SW480 (cell line): Measurements from ENCODE around the gene HOXB2.

ENCODE experiments used
- DNase-seq: peaks from one replicate; pipeline ENCODE4 v3.0.0-alpha.2; 2016; ENCODE audit warnings: low spot score

Gene HOXB2

DNA sequence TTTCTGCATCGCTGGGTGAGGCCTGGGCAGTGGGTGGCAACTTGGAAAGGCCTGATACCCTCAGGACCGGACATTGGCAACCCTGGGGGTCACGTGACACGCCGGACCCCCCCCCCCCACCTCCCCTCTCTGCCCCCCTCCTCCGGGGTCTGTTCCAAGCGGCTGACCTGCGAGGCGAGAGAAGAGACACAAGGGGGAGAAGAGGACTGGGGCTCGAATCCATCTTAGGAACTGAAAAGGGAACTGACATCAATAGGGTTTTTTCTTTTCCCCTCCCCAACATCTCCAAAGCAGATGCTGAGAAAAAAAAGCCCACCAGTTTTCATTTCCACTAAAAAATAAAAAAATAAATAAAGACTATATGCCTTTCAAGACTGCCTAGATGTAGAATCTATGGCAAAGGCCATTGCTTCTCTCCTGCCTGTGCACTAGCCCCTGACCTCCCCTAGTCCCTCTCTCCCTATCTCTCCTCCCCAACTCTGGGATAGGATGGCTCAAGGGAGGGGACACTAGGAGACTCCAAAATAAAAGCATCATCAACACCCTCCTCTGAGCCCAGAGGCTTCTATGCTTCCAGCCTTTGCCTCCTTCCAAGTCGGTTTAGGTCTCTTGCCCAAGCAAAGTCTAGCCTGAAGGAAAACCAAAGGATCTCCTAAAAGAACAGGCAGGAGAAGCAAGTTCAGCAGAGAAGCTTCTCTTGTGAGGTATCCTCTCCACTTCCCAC lies 7.7 kb upstream of the HOXB2 start:
- no peak for DNase-seq

DNA sequence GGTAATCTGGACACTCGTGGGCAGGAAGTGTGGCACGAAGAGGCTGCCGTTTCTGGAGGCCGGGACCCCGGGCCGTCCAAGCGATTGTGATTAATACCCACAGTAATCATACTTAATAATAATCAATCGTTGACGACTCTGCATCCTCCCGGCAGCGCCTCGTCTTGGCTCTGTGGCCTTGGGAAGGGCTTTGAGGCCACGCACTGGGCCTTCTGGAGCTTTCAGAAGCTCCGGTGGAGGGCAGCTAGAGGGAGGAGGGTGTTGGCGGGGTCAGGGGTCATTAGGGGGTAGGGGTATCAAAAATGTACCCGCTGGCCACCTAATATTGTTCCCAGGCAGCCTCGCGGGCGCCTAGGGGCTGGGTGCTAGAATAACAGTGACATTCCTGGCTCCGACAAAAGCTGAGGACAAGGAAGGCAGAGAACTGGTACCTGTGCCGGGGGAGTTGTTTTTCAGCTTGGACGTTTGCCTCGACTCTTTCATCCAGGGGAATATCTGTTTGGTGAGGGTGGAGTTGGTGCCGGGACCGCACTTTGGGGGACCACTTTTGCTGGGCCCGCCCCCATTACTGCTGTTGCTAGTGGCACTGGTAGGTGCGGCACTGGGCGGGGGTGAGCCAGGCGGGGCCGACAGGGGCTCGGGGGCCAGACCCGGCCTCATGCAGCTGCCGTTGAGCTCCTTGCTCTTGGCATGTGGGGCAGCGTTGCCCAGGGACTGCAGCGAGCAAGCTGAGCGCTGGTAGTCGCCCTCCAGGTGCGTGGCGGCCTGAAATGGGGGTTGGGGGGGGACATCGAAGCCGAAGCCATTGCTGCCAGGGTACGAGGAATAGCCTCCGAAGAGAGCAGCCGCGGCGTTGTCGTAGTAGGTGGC lies 6.9 kb upstream of the HOXB2 start:
- DNase-seq = no peak

DNA sequence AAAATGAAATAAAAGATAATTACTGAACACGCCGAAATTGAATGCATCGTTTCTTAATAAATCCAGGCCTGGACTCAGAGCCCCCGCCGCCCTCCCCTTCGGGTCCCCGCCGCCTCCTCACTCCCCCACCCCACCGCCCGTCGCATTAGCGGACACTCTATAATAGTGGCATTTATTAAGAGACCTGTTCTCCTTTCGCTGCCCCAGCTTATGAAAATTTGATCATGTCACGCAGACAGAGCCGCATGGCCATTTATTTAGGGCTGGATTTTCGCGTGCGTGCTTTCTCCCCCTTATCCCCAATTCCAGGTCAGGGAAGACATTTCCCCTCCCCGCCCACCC lies 6.3 kb upstream of the HOXB2 start:
- DNase-seq = no peak

DNA sequence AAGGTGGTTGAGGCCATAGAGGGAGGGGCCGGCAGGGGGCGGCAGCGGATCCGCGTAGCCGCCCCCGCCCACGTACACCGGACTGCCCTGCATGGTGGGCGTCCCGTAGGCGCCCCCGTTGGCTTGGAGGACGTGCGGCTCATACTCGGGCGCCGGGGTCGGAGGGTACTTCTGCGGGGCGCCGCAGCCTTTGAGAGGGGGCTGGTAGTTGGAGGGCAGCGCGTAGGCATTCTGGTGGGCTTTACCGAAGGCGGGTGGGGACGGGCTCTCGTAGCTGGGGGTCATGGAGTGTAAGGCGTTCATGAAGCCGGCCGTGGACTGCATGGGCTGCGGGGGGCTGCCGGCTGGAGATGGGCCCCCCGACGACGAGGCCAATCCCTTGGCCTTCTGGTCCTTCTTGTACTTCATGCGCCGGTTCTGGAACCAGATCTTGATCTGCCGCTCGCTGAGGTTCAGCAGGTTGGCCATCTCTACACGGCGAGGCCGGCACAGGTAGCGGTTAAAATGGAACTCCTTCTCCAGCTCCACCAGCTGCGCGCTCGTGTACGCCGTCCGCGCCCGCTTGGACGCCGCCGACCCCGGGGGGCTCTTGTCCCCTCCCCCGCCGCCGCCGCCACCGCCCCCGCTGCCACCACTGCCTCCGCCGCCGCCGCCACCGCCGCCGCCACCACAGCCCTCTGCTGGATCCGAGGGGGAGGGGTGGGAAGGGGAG lies 5.7 kb upstream of the HOXB2 start:
- DNase-seq = no peak

DNA sequence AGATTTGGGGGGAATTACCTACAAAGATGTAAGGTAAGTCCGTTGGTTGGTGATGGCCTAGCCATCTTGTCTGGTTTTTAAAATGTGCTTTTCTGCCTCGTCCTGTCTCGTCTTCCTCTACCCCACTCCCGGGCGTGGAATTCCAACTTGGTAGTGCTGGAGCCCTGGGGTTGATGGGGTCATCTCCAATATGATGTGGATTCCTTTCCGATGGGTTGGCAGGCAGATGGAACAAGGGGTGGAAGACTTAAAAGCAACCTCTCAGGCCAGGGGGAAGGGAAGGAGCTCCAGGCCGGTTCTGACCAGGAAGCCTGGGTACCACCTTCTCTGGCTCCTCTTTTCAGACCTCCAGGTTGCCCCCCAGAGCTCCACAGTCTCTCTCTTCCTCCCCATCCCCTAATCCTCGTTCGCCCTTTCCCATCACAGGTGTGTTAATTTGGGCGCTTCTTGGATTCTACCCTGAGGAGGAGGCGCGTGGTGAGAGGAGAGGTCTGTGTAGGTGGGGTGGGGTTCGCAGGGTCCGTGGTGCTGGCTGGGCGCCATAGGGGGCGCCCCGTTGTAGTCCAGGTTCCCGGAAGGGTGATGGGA lies 5.1 kb upstream of the HOXB2 start:
- DNase-seq = no peak

DNA sequence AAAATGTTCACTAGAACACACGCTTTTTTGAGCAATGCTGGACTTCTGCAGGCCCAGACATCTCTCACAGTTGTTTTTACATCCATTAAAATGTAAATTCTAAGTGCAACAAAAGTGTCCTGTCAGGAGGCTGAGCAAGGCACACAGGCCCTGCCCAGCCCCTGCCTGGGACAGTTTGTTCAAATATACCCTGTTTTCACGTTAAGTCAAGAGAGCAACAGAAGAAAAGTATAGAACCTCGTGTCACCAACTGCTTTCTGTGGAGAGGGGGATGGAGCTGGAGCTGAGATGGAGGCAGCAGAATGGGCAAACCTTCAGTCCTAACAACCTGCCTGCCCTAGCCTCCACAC lies 4.3 kb upstream of the HOXB2 start:
- DNase-seq = no peak

DNA sequence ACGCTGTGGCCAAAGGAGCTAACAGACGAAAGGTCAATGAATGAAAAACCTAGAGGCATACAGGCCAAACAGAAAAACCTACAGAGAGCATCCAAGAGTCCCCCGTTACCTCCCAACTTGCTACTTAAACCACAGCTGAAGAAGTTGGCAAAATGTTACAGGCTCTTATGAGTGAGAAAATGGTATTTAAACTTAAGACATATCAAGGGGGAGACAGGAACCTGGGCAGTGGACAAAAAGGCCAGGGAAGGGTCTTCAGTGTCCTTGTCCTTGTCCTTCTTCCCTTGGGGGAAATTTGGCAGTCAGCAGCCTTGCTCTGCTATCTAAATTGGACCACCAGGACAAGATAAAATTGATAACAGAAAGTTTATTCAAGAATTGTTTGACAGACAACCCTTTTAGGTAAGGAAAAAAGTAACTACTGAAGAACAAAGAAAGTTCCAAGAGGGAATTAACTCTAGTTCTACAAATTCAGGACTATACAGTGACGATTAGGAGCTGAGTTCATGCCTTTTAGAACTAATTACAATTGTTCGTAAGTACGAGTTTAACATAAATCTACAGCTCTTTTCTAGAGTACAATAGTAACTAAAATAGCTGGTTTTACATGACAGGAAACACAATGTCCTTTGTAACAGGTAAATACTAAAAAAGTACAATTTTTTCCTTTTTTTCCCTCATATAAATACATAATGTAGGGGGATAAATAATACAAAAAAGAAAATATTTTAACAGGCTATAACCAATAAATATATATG lies 3.8 kb upstream of the HOXB2 start:
- no peak for DNase-seq

DNA sequence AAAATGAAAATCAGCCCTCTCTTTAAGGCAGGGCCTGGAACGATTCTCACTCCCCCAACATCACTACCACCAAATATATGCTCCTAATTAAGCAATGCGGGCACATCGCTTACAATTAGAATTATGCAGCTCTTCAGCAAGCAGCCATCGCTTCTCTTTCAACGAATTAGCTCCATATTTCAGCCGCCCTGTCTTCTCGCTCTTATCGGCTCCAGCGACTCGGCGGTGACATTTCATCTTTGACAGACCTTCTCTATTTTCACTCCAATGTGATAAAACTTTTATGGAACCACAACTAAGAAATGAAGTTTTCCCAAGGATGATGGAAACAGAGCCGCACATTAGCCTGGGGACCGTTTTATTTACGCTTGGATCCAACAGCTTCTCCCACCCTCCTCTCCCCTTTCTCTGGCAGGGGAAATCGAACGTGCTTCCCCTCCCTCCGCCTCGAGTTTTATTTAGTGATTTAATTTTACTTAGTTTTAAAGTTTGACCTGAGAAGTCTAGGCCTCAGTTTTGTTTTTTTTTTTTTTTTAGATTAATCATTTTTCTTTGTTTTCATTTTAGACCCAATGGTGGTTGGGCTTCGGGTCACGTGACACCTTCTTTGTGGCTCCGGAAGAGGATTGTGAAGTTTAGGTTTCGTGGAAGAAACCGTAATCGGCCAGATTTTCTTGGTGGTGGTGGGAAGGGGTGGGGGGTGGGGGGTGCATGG lies 3.1 kb upstream of the HOXB2 start:
- no peak for DNase-seq

DNA sequence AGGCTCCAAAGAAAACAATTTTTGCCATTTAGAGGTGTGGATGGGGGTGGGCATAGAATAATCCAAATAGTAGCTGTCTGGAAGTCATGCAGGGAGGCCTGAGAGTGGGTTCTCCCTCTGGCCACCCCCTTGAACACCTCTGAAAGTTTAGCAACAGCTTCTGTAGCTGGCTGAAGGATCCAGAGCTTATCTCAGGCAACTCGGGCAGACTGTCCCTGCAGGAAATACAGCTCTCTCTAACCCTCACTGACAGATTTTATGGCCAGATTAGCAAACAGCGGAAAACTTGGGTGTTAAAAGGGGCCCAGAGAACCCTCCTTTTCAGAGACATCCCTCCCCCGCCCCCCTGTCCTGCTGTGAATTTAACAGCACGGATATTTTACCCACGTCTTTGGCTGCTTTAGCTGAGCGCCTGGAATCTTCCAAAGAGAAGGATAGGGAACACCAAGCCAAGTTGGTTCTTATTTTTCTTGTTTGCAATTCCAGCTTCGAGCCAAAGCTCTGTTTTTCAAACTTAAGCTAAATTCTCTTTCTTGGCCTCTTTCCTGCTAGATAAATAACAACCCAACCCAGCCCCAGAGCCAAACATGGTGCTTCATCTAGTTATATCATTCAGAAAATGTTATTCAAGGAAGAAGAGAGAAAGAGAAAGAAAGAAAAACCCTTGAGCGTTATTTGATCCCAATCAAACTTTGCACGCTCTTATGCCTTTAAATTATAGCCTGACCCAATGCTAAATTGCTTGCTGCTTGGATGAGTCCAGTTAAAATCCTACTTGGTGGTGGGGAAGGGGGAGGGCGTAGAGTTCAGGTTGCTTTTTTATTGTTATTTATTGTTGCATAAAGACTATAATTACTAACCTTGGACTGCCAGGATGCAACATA lies 2.3 kb upstream of the HOXB2 start:
- no peak for DNase-seq

DNA sequence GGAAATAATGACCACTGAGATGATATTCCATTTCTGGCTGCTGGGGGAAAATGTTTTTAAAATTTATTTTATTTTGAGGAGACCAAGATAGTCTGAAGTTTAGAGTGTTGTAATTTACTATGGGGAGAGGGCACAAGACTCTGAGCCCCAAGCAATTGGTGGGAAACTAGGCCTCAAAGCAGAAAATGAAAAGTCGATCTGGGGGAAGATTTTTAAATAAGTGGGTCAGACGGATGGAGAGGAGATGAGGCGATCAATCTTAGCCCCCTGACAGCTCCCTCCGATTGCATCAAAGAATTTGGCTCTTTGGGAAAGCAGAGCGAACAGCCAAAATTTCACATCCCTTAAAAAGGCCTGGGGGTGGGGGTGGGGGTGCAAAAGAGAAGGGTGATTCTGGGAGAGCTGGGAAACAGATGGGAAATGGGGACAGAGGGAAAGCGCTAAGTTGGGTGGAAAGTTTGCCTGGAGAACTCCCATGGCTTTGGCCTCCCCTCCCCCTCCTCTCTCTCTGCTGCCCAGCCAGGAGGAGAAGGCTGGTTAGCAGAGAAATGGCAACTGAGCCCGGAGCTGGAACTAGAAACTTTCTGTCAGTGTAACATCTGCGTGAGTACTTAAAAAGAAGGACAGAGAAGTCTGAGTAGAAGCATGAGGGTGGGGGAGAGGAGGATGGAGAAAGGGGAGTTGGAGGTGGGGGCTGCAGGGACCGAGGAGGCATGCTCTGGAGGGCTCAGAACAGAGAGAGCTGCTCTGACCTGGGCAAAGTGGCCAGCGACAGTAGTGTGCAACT lies 1.4 kb upstream of the HOXB2 start:
- no peak for DNase-seq

DNA sequence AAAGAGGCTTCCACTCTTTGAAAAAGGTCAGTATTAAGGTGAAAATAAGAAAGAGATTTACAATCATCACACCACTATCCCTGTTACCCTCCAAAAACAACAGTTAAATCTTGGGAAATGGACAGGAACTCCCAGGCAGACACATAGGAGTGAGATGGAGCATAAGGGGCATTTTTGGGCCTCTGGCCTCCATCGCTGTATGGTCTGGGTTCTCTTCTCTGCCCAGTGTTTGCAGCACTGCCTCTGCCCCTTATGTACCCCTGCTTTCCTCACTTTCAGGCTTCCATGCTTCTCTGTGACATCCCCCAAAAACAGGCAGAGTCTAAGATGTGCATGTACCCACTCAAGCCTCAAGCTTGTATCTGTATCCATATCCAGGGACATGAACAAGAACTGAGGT lies 630 bp upstream of the HOXB2 start:
- DNase-seq = no peak

DNA sequence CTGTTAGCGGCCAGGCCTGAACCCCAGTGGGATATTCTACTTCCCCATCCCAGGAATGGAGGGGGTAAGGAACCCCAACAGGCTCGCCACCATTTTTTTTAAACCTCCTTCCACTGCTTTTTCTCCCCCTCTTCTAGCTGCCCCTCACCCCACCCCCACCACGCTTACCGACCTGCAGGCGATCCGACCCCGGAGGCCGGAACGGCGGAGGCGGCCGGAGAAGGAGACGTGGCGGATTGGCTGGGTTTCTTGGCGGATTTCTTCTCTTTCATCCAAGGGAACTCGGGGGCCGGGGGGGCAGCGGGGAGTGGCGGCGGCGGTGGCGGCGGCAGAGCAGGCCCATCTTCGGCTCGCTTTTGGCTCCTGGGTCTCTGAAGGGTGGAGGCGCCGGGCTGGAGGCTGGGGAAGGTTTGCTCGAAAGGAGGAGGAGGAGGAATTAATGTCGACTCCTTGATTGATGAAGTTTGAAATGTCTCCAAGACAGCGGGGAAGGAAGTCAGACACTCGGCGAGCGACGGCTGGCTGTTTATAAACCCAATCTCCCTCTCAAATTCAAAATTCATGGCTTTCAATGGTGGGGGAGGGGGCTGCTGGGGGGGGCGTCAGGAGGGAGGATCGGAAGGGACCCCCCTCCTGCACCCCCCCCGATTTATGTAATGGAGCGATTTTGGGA lies 424 bp downstream of the HOXB2 start:
- DNase-seq = no peak

DNA sequence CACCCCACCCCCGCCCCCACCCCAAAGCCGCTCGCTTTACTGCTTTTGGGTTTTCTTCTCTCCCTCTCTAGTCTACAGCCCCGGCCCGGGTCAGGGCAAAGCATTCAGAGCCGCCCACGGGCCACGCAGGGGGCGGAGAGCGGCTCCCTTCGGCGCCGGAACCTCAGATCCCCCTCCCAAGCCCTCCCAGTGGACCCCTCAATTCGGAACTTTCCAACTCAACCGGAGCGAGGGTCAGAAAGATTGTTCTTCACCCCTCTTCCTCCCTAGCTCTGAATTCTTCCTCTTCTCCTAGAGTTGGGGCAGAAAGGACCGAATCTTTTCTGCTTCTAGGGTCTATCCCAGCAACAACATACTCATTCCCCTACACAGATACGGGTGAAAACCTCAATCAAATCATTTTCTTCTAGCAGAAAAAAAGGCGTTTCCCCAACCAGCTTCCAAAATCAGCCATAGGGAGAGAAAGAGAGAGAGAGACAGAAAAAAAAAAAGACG lies 1.0 kb downstream of the HOXB2 start:
- no peak for DNase-seq

DNA sequence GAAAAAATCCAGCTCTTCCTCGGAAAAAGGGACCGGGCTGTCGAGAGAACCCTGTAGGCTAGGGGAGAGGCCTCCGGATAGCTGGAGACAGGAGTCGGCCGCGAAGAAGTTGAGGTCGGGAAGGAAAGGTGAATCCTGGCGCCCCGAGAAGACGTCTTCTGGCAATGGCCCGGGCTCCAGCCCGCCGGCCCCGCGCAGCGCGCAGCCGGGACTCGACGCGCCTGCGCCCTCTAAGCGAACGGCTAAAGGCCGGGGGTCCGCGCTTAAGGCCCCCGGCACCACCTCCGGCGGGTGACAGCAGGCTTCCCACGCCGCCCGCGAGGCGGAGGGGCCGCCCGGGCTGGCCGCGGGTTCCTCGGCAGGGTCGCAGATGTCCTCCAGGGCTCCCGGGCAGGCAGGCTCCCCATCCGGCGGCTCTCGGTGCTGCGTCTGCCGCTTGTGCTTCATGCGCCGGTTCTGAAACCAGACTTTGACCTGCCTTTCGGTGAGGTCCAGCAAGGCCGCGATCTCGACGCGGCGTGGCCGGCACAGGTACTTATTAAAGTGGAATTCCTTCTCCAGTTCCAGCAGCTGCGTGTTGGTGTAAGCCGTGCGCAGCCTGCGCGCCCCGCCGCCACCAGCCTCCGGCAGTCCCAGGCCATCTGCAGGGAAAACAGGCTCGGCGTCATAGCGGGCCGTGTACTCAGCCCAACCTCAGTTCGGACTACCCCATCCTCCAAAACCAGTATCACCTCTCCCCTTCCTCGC lies 1.6 kb downstream of the HOXB2 start:
- DNase-seq = peak; percentile 75

DNA sequence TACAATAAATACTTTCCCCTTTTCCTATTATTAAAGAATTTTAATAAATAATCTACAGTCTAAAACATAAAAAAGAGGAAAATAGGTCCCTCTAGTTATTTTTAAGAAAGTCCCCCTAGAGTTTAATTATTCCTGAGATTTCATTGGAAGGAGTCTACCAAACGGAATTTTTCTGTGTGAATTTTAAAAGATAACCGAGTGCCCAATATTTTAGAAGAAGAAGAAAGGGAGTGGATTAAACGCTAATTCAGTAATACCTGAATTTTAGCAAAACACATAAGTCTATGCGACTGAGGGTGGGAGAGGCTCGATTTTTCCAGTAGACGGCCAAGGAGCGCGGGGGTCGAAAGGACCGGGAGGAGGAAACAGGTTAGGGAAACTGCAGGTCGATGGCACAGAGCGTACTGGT lies 2.2 kb downstream of the HOXB2 start:
- DNase-seq = no peak

DNA sequence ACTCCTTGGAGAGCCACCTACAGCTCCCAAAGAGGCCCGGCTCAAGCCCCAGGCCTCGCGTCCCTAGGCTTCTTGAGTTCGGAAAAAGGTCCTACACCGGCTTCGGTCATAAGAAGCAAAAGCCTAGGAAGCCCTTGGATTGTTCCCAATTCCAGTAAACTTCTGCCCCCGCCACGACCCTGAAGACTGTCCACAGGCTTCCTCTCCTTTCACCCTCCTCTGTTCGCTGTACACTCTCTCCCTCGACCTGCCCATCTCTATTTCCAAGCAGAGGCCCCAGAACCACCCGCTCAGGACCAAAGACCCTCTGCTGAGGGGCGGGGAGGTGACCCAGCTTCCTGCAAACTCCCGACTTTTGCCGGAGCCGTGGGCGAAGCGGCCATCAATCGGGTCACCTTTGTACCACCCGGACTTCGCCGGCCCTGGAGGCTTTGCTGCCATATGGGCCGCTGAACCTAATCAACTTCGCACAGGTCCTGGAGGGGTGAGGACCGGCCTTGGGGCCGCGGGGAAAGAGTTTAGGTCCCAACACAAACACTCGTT lies 2.7 kb downstream of the HOXB2 start:
- DNase-seq = no peak

DNA sequence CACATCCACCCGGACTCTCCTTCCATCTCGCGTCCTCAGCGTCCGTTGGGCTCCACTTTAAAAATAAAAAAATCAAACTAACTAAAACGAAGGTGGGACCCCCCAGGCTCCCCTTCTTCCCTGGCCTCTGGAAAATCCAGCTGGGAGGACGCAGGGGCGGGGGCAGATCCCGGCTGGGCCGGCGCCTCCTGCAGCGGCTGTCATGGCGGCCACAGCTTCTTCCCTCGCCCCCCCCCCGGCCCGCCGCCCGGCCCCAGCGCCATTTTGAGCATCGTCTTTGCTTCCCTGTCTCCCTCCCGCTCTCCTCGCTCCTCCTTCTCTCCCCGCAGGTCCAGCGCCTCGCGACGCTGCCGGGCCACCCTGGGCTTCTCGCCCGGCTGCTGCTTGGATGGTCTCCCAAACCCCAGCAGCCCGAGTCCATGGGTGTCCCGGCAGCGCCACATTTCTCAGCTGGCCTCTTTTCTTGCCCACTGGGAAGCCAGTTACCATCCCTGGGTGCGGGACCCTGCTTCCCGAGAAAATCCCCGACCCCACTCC lies 3.3 kb downstream of the HOXB2 start:
- no peak for DNase-seq
